Lower leg skin (tissue), 3 donors: ENCODE data around the gene TBC1D7.

Experiments used
- CTCF ChIP-seq, 3 donors: fragments of 450-650 bp; IDR thresholded peaks; one replicate each; pipeline ENCODE4 v1.5.1; 2016; ENCODE audit warnings: antibody characterized with exemption in 3 of 3, mild to moderate bottlenecking in 3 of 3, moderate library complexity in 2 of 3
- POLR2A ChIP-seq, 2 donors: fragments of 450-650 bp; IDR thresholded peaks; one replicate each; pipeline ENCODE4 v1.6.1; 2016 to 2017; ENCODE audit warnings: antibody characterized with exemption in 2 of 2, mild to moderate bottlenecking in 1 of 2, moderate library complexity in 1 of 2

GRCh38 chr6:13300643-13301590, 27.4 kb downstream of the TBC1D7 start:
- no peak for TF ChIP-seq CTCF (IDR thresholded peaks at IDR 0.05)
- TF ChIP-seq POLR2A (IDR thresholded peaks at IDR 0.05) = no peak
